WTC11 (cell line): ENCODE measurements around the gene PCSK5. TPM values are rescaled to one million over a fixed set of nuclear protein-coding genes. Genes with fewer than 3 reads are reported as not detected.

Experiments
- ATAC-seq: fragments of 200-7000 bp; cut with Tn5 transposase; 2 replicates; pipeline ENCODE4 v1.10.0; 2021; ENCODE audit warnings: mild to moderate bottlenecking, moderate library complexity
- CTCF ChIA-PET: fragments of 300-600 bp; sonication (Branson Sonifier 250); formaldehyde crosslinking; loops from one replicate; lab custom pipeline; 2021; ENCODE audit warnings: antibody characterized with exemption; lab: Charles Lee
- POLR2A ChIA-PET: fragments of 350-600 bp; sonication (Branson Sonifier 250); formaldehyde crosslinking; loops from one replicate; lab custom pipeline; 2021; ENCODE audit warnings: antibody characterized with exemption; lab: Charles Lee
- DNase-seq: peaks from one replicate; pipeline ENCODE4 v3.0.0; 2021; ENCODE audit warnings: low spot score
- H3K27ac Mint-ChIP-seq: 2 replicates; pipeline ENCODE4 v1.8.0; 2021; ENCODE audit warnings: mixed read lengths
- H3K27me3 Mint-ChIP-seq: 2 replicates; pipeline ENCODE4 v1.8.0; 2021; ENCODE audit warnings: low read depth, mild to moderate bottlenecking, moderate library complexity, mixed read lengths
- H3K36me3 Mint-ChIP-seq: 2 replicates; pipeline ENCODE4 v1.8.0; 2021; ENCODE audit warnings: mixed read lengths
- H3K4me1 Mint-ChIP-seq: 2 replicates; pipeline ENCODE4 v1.8.0; 2022; ENCODE audit warnings: mixed read lengths
- H3K4me3 Mint-ChIP-seq: 2 replicates; pipeline ENCODE4 v1.8.0; 2021; ENCODE audit warnings: mild to moderate bottlenecking, moderate library complexity, mixed read lengths
- H3K9me3 Mint-ChIP-seq: 2 replicates; pipeline ENCODE4 v1.8.0; 2021; ENCODE audit warnings: mixed read lengths
- ATF6 ChIP-seq: sonication (generic); formaldehyde crosslinking; IDR thresholded peaks from 2 replicates; pipeline ENCODE4 v1.8.1; 2023; ENCODE audit warnings: mild to moderate bottlenecking, missing genetic modification reagents
- CREB1 ChIP-seq: sonication (generic); formaldehyde crosslinking; IDR thresholded peaks from 2 replicates; pipeline ENCODE4 v1.8.0; 2023; ENCODE audit warnings: mild to moderate bottlenecking, missing genetic modification reagents
- E2F5 ChIP-seq: sonication (generic); formaldehyde crosslinking; IDR thresholded peaks from 2 replicates; pipeline ENCODE4 v1.8.1; 2022; ENCODE audit warnings: mild to moderate bottlenecking, moderate library complexity, missing genetic modification reagents
- EMX1 ChIP-seq: fragments of 250-450 bp; sonication (Bioruptor Pico); IDR thresholded peaks from 2 replicates; pipeline ENCODE4 v1.8.0; 2021; ENCODE audit warnings: mild to moderate bottlenecking
- ESRRA ChIP-seq: sonication (generic); formaldehyde crosslinking; IDR thresholded peaks from 2 replicates; pipeline ENCODE4 v1.8.1; 2022; ENCODE audit warnings: mild to moderate bottlenecking, missing genetic modification reagents, borderline replicate concordance
- HMGXB4 ChIP-seq: sonication (generic); formaldehyde crosslinking; IDR thresholded peaks from 2 replicates; pipeline ENCODE4 v1.8.1; 2023; ENCODE audit warnings: mild to moderate bottlenecking, moderate library complexity, missing genetic modification reagents
- KAT7 ChIP-seq: sonication (generic); formaldehyde crosslinking; IDR thresholded peaks from 2 replicates; pipeline ENCODE4 v1.8.1; 2023; ENCODE audit warnings: missing genetic modification reagents, mild to moderate bottlenecking, borderline replicate concordance
- NFYB ChIP-seq: sonication (generic); formaldehyde crosslinking; conservative IDR thresholded peaks from 2 replicates; pipeline ENCODE4 v1.8.0; 2022; ENCODE audit warnings: low read depth, missing genetic modification reagents
- RORB ChIP-seq: fragments of 250-450 bp; sonication (Bioruptor Pico); IDR thresholded peaks from 2 replicates; pipeline ENCODE4 v1.9.0; 2021; ENCODE audit warnings: mild to moderate bottlenecking
- SMAD4 ChIP-seq: sonication (generic); formaldehyde crosslinking; IDR thresholded peaks from 2 replicates; pipeline ENCODE4 v1.8.0; 2022; ENCODE audit warnings: mild to moderate bottlenecking, missing genetic modification reagents
- ZBTB43 ChIP-seq: sonication (generic); formaldehyde crosslinking; IDR thresholded peaks from 2 replicates; pipeline ENCODE4 v1.8.1; 2023; ENCODE audit warnings: mild to moderate bottlenecking, missing genetic modification reagents
- ZNF512 ChIP-seq: sonication (generic); formaldehyde crosslinking; IDR thresholded peaks from 2 replicates; pipeline ENCODE4 v1.8.1; 2022; ENCODE audit warnings: missing genetic modification reagents, borderline replicate concordance
- ZNF532 ChIP-seq: fragments of 250-450 bp; sonication (Bioruptor Pico); IDR thresholded peaks from 2 replicates; pipeline ENCODE4 v1.9.0; 2021; ENCODE audit warnings: mild to moderate bottlenecking, borderline replicate concordance
- total RNA-seq: library from RNA; stranded (reverse); gene quantifications from 3 replicates; pipeline ENCODE4 v1.2.3, GENCODE V29; 2021
- TF ChIP-seq, protein P1 (sequence below): fragments of 250-450 bp; sonication (Bioruptor Pico); conservative IDR thresholded peaks from 2 replicates; pipeline ENCODE4 v1.9.0; 2021; ENCODE audit warnings: mild to moderate bottlenecking
- TF ChIP-seq, protein P2 (sequence below): sonication (generic); formaldehyde crosslinking; IDR thresholded peaks from 2 replicates; pipeline ENCODE4 v1.8.0; 2022; ENCODE audit warnings: mild to moderate bottlenecking, missing genetic modification reagents

The PCSK5 gene
- total RNA-seq, 1 experiment from 2014 or later, result 30.6 TPM

DNA sequence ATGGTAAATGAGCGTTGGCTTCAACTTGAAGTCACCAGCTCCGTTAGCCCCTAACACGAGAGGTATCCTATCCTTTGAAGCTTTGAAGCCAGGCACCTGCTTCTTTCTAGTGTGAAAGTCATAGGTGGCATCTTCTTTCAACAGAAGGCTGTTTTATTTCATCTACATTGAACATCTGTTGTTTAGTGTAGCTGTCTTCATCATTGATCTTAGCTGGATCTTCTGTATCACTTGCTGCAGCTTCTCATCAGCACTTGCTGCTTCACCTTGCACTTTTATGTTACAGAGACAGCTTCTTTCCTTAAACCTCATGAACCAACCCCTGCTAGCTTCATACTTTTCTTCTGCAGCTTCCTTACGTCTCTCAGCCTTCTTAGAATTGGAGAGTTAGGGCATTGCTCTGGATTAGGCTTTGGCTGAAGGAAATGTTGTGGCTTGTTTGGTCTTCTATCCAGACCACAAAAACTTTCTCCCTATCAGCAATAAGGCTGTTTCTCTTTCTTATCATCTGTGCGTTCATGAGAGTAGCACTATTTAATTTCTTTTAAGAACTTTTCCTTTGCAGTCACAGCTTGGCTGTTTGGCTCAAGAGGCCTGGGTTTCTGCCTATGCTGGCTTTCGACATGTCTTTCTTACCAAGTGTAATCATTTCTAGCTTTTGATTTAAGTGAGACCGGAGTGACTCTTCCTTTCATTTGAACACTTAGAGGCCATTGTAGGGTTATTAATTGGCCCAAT is 47.2 kb downstream of the PCSK5 start:
- TF ChIP-seq SMAD4 (no peak), ZNF512 (no peak), ZBTB43 (CRISPR knock-in tag) (no peak), RORB (no peak), ATF6 (no peak), NFYB (CRISPR knock-in tag) (no peak), EMX1 (CRISPR knock-in tag) (no peak), CREB1 (CRISPR knock-in tag) (no peak), E2F5 (CRISPR knock-in tag) (no peak), ESRRA (no peak), HMGXB4 (no peak), ZNF532 (CRISPR knock-in tag) (no peak), KAT7 (CRISPR knock-in tag) (no peak)
- TF ChIP-seq, protein P1, sequence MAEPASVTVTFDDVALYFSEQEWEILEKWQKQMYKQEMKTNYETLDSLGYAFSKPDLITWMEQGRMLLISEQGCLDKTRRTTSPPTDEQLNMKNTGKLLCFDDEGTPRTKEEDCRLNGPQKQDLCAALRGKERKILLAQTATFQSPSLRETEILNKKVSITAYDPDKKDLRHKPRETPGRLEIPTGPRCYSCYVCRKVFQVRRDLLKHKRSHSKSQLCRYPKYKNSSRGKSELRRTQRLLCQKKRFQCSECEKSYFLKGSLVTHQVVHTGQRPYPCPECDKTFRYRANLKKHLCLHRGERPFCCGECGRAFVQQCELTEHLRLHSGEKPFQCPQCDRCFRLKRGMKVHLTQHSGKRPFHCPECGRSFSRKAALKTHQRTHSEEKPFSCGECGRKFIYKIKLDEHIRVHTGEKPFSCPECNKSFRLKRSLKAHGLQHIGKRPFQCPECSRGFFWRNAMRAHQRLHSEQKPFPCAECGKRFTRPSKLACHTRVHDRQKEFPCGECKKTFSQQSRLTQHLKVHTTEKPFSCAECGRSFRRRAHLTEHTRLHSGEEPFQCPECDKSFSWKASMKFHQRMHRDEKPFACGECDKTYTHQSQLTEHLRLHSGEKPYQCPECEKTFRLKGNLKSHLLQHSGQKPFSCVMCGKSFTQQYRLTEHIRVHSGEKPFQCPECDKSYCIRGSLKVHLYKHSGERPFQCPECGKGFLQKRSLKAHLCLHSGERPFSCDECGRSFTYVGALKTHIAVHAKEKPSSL (CRISPR knock-in tag), result no peak
- TF ChIP-seq, protein P2, sequence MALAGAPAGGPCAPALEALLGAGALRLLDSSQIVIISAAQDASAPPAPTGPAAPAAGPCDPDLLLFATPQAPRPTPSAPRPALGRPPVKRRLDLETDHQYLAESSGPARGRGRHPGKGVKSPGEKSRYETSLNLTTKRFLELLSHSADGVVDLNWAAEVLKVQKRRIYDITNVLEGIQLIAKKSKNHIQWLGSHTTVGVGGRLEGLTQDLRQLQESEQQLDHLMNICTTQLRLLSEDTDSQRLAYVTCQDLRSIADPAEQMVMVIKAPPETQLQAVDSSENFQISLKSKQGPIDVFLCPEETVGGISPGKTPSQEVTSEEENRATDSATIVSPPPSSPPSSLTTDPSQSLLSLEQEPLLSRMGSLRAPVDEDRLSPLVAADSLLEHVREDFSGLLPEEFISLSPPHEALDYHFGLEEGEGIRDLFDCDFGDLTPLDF, result no peak
- TF ChIP-seq, all 79 proteins: peak for 0
- no peak for DNase-seq
- no peaks in the 10 kb centered on the region for H3K27me3 Mint-ChIP-seq
- POLR2A ChIA-PET, result no interaction called here
- H3K36me3 Mint-ChIP-seq, result peaks cover 24% of the 10 kb centered on the region
- CTCF ChIA-PET, result no interaction called here
- H3K4me1 Mint-ChIP-seq, result peaks cover 14% of the 10 kb centered on the region
- H3K9me3 Mint-ChIP-seq, result no peaks in the 10 kb centered on the region
- no peak for ATAC-seq
- H3K27ac Mint-ChIP-seq, result no peak overlapping the region
- H3K4me3 Mint-ChIP-seq, result no peak overlapping the region
